Endothelial cell of hepatic sinusoid (primary cell): ENCODE measurements around the gene ANKRD65.

ENCODE experiments used
- in situ Hi-C: cut with HindIII; loops from 2 replicates; pipeline ENCODE4 v1.10.0; 2017; ENCODE audit warnings: low sequenced_read_pairs

ANKRD65 gene

GRCh38 chr1:1442069-1442770 is 21.1 kb upstream of the ANKRD65 start:
- in situ Hi-C loops = no loop called here

DNA sequence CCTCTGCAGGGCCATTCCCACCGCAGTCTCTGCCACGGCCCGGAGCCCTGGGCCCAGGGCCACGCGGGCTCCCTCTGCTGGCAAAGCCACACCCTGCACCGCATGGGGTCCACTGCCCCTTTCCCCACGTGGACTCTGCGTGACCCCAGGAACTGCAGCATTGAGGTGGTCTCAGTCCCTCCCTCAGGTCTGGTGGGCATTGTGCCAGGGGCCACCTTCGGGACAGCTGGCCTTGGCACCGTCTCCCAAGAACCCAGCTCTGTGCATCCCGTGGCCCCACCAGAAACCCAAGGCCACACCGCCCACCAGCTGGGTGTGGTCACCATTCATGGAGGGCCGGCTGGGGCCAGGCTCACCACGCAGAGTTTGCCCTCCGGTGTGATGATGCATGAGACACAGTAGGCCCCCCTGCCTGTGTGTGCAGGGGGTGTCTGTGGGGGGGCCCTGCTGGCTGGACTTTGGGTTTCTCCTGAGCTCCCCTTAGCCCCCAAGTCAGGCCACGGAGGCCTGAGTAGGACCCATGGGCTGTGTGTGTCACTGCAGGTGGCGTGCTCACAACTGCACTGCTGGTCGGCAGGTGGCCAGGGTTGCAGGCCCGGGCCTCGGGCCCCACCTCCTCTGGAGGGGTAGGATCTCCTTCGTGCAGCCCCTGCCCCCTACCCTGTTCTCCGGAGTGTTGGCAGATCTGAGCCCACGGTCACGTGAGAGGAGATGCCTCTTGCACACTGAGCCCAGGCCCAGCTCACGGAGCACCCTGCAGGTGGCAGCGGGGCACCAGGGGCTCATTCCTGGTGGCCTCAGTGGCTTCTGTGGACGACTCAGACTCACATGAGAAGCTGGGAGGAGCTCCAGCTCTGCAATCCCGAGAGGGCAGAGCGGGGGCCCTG is 20.2 kb upstream of the ANKRD65 start:
- in situ Hi-C loops = no loop called here

- in situ Hi-C loops = no loop called here
Measured at GRCh38 chr1:1440262-1441001, 19.4 kb upstream of the ANKRD65 start.

- in situ Hi-C loops = no loop called here
Measured at GRCh38 chr1:1439546-1440261, 18.6 kb upstream of the ANKRD65 start.

- in situ Hi-C loops = no loop called here
Measured at GRCh38 chr1:1438531-1439381, 17.7 kb upstream of the ANKRD65 start.

DNA sequence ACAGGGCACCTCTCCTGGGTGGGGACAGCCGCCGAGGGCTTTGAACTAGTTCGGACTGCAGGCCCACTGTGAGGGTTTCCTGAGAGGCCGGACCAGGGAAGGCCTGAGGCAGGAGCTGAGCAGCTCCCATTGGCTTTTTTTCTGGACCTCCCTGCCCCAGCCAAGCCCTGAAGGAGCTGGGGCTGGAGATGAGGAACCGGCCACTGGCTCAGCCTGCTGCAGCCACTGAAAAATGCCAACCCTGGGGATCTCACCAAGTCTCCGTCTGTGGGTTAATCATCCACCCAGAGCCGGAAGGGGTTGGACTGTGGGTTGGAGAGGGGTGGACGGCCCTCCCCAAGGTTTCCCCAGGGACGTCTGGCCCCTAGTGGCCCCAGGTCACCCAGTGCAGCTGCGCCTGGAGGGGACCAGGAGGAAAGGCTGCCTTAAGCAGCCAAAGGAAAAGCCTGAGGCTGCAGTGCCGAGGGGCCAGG is 16.9 kb upstream of the ANKRD65 start:
- in situ Hi-C loops = no loop called here

GRCh38 chr1:1437033-1437903 is 16.2 kb upstream of the ANKRD65 start:
- in situ Hi-C loops = no loop called here

DNA sequence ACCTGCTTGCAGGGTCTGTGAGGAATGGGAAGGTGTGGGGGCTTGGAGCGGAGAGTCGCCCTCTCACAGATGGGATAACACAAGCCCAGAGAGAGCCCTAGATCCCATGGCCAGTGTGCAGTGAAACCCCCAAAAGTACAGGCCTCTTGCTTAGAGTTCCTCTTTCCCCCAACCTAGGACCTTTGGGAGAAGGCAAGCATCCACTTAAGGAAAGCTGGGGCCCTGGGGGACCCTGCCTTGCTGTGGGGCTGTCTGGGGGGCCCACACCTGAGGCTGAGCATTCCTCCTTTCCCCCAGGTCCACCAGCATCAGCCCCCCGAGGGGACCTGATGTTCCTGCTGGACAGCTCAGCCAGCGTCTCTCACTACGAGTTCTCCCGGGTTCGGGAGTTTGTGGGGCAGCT is 15.6 kb upstream of the ANKRD65 start:
- in situ Hi-C loops = no loop called here

GRCh38 chr1:1435911-1436629 is 15.0 kb upstream of the ANKRD65 start:
- in situ Hi-C loops = no loop called here

GRCh38 chr1:1435106-1435903 is 14.2 kb upstream of the ANKRD65 start, which contains the start of gene VWA1:
VWA1 (plus strand) TSS chr1:1435690; CDS start chr1:1435749, 59 bp downstream.
- in situ Hi-C loops = no loop called here

GRCh38 chr1:1434824-1435105 is 13.7 kb upstream of the ANKRD65 start:
- in situ Hi-C loops = no loop called here

DNA sequence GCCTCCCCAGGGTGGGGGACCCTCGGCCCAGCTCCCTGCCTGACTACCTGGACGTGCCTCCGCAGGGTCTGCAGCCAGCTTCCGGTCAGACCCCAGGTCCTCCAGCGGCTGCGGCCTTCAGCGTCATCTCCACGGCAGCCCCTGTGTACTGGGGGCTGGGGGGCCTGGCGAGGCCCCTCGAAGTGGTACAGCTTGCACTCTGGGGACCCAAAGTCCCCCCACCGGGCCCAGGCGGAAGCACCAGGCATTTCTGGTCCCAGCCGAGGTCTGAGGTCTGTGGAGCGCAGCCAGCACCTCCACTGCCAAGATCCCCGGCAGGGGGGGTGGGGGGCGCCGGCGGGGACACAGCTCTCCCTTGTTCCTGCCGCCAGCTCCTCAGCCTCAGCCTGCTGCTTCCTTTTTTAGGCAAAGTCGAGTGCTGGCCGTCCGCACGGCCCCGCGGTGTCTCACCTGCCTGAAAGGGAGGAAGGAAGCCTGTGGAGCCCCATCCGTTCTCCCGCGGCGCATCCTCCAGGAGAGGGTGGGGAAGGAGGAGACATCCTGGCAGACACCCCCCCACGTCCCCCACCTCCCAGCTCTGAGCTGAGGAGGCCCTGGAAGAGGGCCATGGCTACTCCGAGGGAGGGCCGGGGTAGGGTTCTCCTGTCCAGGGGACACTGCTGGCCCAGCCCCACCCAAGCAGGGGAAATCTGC is 13.2 kb upstream of the ANKRD65 start:
- in situ Hi-C loops = no loop called here

DNA sequence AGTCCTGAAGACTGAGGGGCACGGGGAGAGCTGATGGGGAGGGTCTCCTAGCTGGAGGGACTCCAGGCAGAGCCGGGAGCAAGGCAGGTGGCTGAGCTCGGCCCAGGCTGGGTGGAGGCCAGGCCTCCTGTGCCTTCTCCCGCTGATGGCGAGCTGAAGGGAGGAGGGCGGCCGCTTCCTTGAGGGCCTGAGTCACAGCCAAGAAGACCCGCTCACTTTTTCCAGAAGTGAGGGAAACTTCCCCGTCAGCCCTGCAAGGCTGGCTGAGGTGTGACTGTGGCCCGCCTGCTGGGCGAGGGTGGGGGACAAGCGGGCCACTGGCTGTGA is 12.7 kb upstream of the ANKRD65 start:
- in situ Hi-C loops = no loop called here

DNA sequence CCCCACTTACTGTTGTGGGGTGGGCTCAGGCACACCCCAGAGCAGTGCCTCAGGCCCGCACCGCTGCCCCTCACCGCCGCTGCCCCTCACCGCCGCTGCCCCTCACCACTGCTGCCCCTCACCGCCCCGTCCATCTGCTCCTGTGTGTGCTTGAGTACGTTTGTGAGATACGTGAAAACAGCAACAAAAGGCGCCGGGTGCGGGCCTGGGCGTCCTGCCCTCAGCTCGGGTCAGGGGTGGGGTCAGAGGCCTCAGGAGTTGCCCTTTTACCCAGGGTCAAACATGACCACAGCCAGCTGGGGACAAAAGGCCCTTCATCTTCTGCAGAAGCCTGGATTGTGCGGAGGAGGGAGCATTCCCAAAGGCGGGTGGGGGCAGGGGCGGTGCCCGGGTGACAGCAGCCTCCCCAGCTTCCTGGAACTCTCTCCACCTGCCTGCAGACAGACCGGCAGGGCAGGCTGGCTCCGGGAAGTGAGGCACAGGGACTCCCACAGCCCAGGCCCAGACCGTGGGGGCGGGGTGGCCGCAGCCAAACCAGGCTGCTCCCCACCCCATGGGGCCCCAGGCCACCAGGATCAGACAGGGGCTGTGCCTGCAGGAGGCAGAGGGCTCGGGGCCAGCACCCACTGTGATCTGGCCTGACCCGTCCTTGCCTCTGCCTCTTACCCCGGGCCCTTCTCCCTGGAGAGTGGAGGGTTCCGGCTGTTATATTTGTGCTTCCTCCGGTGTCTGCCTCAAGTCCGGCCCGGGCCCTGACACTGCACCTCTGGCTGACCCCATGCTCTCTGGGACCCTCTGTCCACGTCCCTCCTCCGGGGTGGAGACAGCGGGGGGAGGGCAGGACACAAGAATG is 12.1 kb upstream of the ANKRD65 start:
- in situ Hi-C loops = no loop called here

DNA sequence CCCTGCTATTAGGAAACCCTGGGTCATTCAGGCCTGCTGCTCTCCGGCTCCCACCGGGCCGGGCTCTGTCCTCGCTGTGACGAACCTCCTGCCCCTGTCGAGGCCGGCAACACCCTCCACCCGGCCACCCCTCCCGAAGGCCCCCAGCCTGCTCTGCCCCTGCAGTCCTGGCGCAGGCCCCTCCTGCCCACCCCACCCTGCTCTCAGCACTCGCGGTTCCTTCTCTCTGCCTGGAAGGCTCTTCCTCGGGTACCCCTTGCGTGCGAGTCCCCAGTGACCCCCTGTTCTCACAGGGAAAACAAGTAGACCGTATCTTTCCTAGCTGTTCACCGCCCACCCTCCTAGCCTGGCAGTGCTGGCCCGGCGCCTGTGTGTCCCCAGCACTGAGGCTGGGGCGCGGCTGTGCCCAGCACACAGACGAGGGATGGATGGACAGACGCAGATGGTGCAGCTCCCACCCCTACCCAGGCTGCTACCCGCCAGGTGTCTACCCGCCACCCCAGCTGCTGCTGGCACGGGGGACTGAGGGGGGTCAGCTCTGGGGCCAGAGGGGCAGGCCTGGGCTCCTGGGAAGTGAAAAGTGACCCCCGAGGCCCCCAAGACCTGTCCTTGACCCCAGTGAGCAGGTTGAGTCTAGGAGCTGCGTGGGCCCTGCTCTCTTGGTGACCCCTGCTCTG is 11.3 kb upstream of the ANKRD65 start:
- in situ Hi-C loops = no loop called here

- in situ Hi-C loops = no loop called here
Measured at GRCh38 chr1:1431845-1432273, 10.8 kb upstream of the ANKRD65 start.
